GM12878 (cell line): Measurements from ENCODE around the gene TAF11L3. TPM values are rescaled to one million over a fixed set of nuclear protein-coding genes. Genes with fewer than 3 reads are reported as not detected.
"Not testable (repeated sequence)": the region's sequence is repeated elsewhere in the genome, so short reads cannot be mapped to it uniquely, and the experiment has no call there.

Source experiments
- ATAC-seq: fragments of 200-7000 bp; cut with Tn5 transposase; 3 replicates; pipeline ENCODE4 v1.9.1; 2020; ENCODE audit warnings: mild to moderate bottlenecking, moderate library complexity
- BruUV-seq: library from RNA; stranded (reverse); fragments of 400-500 nt; replicated peaks from 2 replicates; lab custom pipeline; 2021; lab: Mats Ljungman, UMichigan
- CTCF ChIA-PET: fragments of 300-600 bp; sonication (Branson Sonifier 250); formaldehyde crosslinking; extraction: SDS; loops from one replicate; lab custom pipeline; 2021; ENCODE audit warnings: inconsistent platforms; lab: Yijun Ruan, JAX
- POLR2A ChIA-PET: fragments of 350-600 bp; formaldehyde crosslinking; extraction: SDS; loops from one replicate; lab custom pipeline; 2021; ENCODE audit warnings: inconsistent platforms; lab: Charles Lee
- RAD21 ChIA-PET: fragments of 300-600 bp; sonication (Branson Sonifier 250); formaldehyde crosslinking; loops from one replicate; lab custom pipeline; 2023; ENCODE audit warnings: antibody characterized with exemption; ENCODE audit not compliant: unreplicated experiment; lab: Charles Lee
- SMC1A ChIA-PET: fragments of 300-600 bp; sonication (Branson Sonifier 250); formaldehyde crosslinking; loops from one replicate; lab custom pipeline; 2023; ENCODE audit not compliant: unreplicated experiment, uncharacterized antibody; lab: Charles Lee
- DNase-seq: peaks from one replicate; pipeline ENCODE4 v3.0.0-alpha.2; 2011; ENCODE audit warnings: low read depth, low spot score
- FAIRE-seq: peaks from 3 replicates; lab custom pipeline; 2011; peaks lifted over from hg19 to GRCh38; lab: Jason Lieb, UNC
- H2AFZ ChIP-seq: 2 replicates; pipeline ENCODE4 v1.6.0; 2011; ENCODE audit warnings: low read depth, low read length, control low read depth; ENCODE audit not compliant: control insufficient read depth
- H3K27ac ChIP-seq: 2 replicates; pipeline ENCODE4 v1.5.1; 2011; ENCODE audit warnings: control low read depth; ENCODE audit not compliant: control insufficient read depth, insufficient read depth
- H3K27me3 ChIP-seq, 2 experiments: replicated peaks in 1 of 2; 2 replicates each; pipeline versions ENCODE4 v1.6.0 to v1.6.1; 2011; ENCODE audit warnings: low read length in 1 of 2; ENCODE audit not compliant: control insufficient read depth in 2 of 2, insufficient read depth in 2 of 2
- H3K36me3 ChIP-seq, 2 experiments: 2 replicates each; pipeline ENCODE4 v1.5.1; 2011; ENCODE audit warnings: low read length in 1 of 2; ENCODE audit not compliant: control insufficient read depth in 2 of 2, insufficient read depth in 2 of 2
- H3K4me1 ChIP-seq: 2 replicates; pipeline ENCODE4 v1.6.1; 2011; ENCODE audit warnings: mild to moderate bottlenecking, low read length, moderate library complexity, mixed read lengths; ENCODE audit not compliant: control insufficient read depth, insufficient read depth
- H3K4me2 ChIP-seq: 2 replicates; pipeline ENCODE4 v1.6.0; 2011; ENCODE audit warnings: control low read depth; ENCODE audit not compliant: control insufficient read depth, insufficient read depth
- H3K4me3 ChIP-seq: fragments of 200-600 bp; sonication (generic); 2 replicates; pipeline ENCODE4 v1.5.1; 2016
- H3K79me2 ChIP-seq: 2 replicates; pipeline ENCODE4 v1.6.0; 2011; ENCODE audit warnings: low read length; ENCODE audit not compliant: control insufficient read depth, insufficient read depth
- H3K9ac ChIP-seq: 2 replicates; pipeline ENCODE4 v1.8.0; 2011; ENCODE audit warnings: low read length, control low read depth, mixed read lengths; ENCODE audit not compliant: control insufficient read depth, insufficient read depth
- H3K9me3 ChIP-seq: replicated peaks from 3 replicates; pipeline ENCODE4 v1.5.1; 2011; ENCODE audit warnings: mild to moderate bottlenecking, low read length; ENCODE audit not compliant: control insufficient read depth, insufficient read depth
- H4K20me1 ChIP-seq: 2 replicates; pipeline ENCODE4 v1.6.0; 2011; ENCODE audit not compliant: control insufficient read depth, insufficient read depth
- E4F1 ChIP-seq: fragments of 450-650 bp; IDR thresholded peaks from 2 replicates; pipeline ENCODE4 v1.6.1; 2018; ENCODE audit warnings: borderline replicate concordance, mild to moderate bottlenecking; ENCODE audit not compliant: partially characterized antibody
- NBN ChIP-seq: fragments of 450-650 bp; IDR thresholded peaks from 2 replicates; pipeline ENCODE4 v1.6.1; 2016
- POLR2AphosphoS2 ChIP-seq: IDR thresholded peaks from 2 replicates; pipeline ENCODE4 v1.6.1; 2011; ENCODE audit warnings: low read depth, mild to moderate bottlenecking, low read length, improper control_type of control experiment, moderate library complexity
- SIN3A ChIP-seq: IDR thresholded peaks from 2 replicates; pipeline ENCODE4 v1.6.1; 2012; ENCODE audit warnings: low read depth, low read length, improper control_type of control experiment
- STAT3 ChIP-seq: IDR thresholded peaks from 2 replicates; pipeline ENCODE4 v1.6.1; 2011; ENCODE audit warnings: low read depth, low read length, improper control_type of control experiment
- TCF12 ChIP-seq: IDR thresholded peaks from 2 replicates; pipeline ENCODE4 v1.6.1; 2011; ENCODE audit warnings: low read depth, mild to moderate bottlenecking, low read length
- ZNF274 ChIP-seq: IDR thresholded peaks from one replicate; pipeline ENCODE4 v1.8.0; 2011; ENCODE audit not compliant: insufficient read length, insufficient read depth
- WGBS: methylation state at CpG from one replicate; pipeline ENCODE4 v1.1.6; 2016; ENCODE audit warnings: low lambda C conversion rate; ENCODE audit not compliant: insufficient replicate concordance, insufficient coverage; ENCODE audit errors: missing lambda C conversion rate; 5-methylcytosine and 5-hydroxymethylcytosine counted together
- in situ Hi-C: fragments of 300-500 bp; cut with MboI; formaldehyde crosslinking; loops from 9 replicates; pipeline ENCODE4 v1.14.3; 2018; ENCODE audit warnings: mixed read lengths
- intact Hi-C: fragments of 100-400 bp; cut with micrococcal nuclease; formaldehyde crosslinking; loops from one replicate; pipeline ENCODE4 v1.14.2; 2022; ENCODE audit not compliant: unreplicated experiment
- polyA plus RNA-seq, 11 experiments: library from polyadenylated mRNA; depleted of rRNA in 4 of 11; unstranded in 6 of 11; stranded (reverse) in 5 of 11; fragments of >200 nt; fragmentation: Nextera tagmentation in 4 of 11; fragmentation: Illumina TruSeq in 1 of 11; extraction: Ambion mirVana in 4 of 11; extraction: Trizol in 1 of 11; gene quantifications; 1 replicate in 1 of 11; 2 replicates in 10 of 11; pipeline versions ENCODE4 v1.2.1 to v1.2.3, GENCODE V29; 2011 to 2016; ENCODE audit warnings: inconsistent platforms in 2 of 11, missing spikeins in 2 of 11, low read depth in 1 of 11
- total RNA-seq, 4 experiments: library from RNA; depleted of rRNA in 3 of 4; stranded (reverse); fragments of >200 nt in 3 of 4; fragmentation: Illumina TruSeq in 1 of 4; extraction: Trizol in 1 of 4; gene quantifications; 2 replicates each; pipeline versions ENCODE4 v1.2.1 to v1.2.3, GENCODE V29; 2013 to 2021
- TF ChIP-seq, protein P1 (sequence below): IDR thresholded peaks from 2 replicates; pipeline ENCODE4 v1.6.1; 2012; ENCODE audit warnings: improper control_type of control experiment, low read depth, low read length; ENCODE audit not compliant: insufficient replicate concordance
- TF ChIP-seq, protein P2 (sequence below): fragments of 450-650 bp; IDR thresholded peaks from 2 replicates; pipeline ENCODE4 v1.6.1; 2016; ENCODE audit warnings: mild to moderate bottlenecking, moderate library complexity, borderline replicate concordance

The TAF11L3 gene
- total and polyA plus RNA-seq, 10 of the 15 experiments (the other 5 are each of a cell fraction or from before 2014, with no cell fraction given): not detected

GRCh38 chr5:17511775-17512325 is 6.3 kb upstream of the TAF11L3 start (continued):
- TF ChIP-seq, protein P1, sequence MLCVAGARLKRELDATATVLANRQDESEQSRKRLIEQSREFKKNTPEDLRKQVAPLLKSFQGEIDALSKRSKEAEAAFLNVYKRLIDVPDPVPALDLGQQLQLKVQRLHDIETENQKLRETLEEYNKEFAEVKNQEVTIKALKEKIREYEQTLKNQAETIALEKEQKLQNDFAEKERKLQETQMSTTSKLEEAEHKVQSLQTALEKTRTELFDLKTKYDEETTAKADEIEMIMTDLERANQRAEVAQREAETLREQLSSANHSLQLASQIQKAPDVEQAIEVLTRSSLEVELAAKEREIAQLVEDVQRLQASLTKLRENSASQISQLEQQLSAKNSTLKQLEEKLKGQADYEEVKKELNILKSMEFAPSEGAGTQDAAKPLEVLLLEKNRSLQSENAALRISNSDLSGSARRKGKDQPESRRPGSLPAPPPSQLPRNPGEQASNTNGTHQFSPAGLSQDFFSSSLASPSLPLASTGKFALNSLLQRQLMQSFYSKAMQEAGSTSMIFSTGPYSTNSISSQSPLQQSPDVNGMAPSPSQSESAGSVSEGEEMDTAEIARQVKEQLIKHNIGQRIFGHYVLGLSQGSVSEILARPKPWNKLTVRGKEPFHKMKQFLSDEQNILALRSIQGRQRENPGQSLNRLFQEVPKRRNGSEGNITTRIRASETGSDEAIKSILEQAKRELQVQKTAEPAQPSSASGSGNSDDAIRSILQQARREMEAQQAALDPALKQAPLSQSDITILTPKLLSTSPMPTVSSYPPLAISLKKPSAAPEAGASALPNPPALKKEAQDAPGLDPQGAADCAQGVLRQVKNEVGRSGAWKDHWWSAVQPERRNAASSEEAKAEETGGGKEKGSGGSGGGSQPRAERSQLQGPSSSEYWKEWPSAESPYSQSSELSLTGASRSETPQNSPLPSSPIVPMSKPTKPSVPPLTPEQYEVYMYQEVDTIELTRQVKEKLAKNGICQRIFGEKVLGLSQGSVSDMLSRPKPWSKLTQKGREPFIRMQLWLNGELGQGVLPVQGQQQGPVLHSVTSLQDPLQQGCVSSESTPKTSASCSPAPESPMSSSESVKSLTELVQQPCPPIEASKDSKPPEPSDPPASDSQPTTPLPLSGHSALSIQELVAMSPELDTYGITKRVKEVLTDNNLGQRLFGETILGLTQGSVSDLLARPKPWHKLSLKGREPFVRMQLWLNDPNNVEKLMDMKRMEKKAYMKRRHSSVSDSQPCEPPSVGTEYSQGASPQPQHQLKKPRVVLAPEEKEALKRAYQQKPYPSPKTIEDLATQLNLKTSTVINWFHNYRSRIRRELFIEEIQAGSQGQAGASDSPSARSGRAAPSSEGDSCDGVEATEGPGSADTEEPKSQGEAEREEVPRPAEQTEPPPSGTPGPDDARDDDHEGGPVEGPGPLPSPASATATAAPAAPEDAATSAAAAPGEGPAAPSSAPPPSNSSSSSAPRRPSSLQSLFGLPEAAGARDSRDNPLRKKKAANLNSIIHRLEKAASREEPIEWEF: no peak
- TF ChIP-seq POLR2AphosphoS2: no peak
- TF ChIP-seq TCF12: no peak
- no peak for TF ChIP-seq E4F1
- no peak for TF ChIP-seq NBN
- TF ChIP-seq SIN3A: no peak
- no peak for TF ChIP-seq STAT3
- TF ChIP-seq, protein P2, sequence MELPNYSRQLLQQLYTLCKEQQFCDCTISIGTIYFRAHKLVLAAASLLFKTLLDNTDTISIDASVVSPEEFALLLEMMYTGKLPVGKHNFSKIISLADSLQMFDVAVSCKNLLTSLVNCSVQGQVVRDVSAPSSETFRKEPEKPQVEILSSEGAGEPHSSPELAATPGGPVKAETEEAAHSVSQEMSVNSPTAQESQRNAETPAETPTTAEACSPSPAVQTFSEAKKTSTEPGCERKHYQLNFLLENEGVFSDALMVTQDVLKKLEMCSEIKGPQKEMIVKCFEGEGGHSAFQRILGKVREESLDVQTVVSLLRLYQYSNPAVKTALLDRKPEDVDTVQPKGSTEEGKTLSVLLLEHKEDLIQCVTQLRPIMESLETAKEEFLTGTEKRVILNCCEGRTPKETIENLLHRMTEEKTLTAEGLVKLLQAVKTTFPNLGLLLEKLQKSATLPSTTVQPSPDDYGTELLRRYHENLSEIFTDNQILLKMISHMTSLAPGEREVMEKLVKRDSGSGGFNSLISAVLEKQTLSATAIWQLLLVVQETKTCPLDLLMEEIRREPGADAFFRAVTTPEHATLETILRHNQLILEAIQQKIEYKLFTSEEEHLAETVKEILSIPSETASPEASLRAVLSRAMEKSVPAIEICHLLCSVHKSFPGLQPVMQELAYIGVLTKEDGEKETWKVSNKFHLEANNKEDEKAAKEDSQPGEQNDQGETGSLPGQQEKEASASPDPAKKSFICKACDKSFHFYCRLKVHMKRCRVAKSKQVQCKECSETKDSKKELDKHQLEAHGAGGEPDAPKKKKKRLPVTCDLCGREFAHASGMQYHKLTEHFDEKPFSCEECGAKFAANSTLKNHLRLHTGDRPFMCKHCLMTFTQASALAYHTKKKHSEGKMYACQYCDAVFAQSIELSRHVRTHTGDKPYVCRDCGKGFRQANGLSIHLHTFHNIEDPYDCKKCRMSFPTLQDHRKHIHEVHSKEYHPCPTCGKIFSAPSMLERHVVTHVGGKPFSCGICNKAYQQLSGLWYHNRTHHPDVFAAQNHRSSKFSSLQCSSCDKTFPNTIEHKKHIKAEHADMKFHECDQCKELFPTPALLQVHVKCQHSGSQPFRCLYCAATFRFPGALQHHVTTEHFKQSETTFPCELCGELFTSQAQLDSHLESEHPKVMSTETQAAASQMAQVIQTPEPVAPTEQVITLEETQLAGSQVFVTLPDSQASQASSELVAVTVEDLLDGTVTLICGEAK: no peak
- no peak for TF ChIP-seq ZNF274

GRCh38 chr5:17517526-17517925 is 641 bp upstream of the TAF11L3 start:
- RAD21 ChIA-PET, FAIRE-seq, DNase-seq, H3K4me3 ChIP-seq, ATAC-seq, H3K9ac ChIP-seq, H3K9me3 ChIP-seq, H4K20me1 ChIP-seq, intact Hi-C loops, H3K4me2 ChIP-seq, H2AFZ ChIP-seq, SMC1A ChIA-PET, H3K79me2 ChIP-seq, BruUV-seq, POLR2A ChIA-PET, CTCF ChIA-PET, H3K27ac ChIP-seq, H3K4me1 ChIP-seq, H3K36me3 ChIP-seq, H3K27me3 ChIP-seq, in situ Hi-C loops: not testable (repeated sequence)
- WGBS: 36% methylated on average over 11 of the region's 12 CpGs
